IPS-20b (cell line): ENCODE measurements around the gene GSG1L2.

Experiments
- H3K27ac ChIP-seq: one replicate; pipeline ENCODE4 v1.5.1; 2013; ENCODE audit warnings: low read length
- H3K27me3 ChIP-seq: 2 replicates; pipeline ENCODE4 v1.6.1; 2013; ENCODE audit warnings: mild to moderate bottlenecking, low read length, inconsistent platforms; ENCODE audit not compliant: insufficient read depth
- H3K36me3 ChIP-seq: 2 replicates; pipeline ENCODE4 v1.6.1; 2013; ENCODE audit warnings: low read depth, mild to moderate bottlenecking, inconsistent platforms, low read length, moderate library complexity; ENCODE audit not compliant: insufficient read depth
- H3K4me1 ChIP-seq: 2 replicates; pipeline ENCODE4 v1.6.1; 2013; ENCODE audit warnings: mild to moderate bottlenecking, control low read depth, inconsistent platforms, low read length, moderate library complexity; ENCODE audit not compliant: insufficient read depth
- H3K4me3 ChIP-seq: 2 replicates; pipeline ENCODE4 v1.5.1; 2013; ENCODE audit warnings: mild to moderate bottlenecking, low read length, inconsistent platforms
- H3K9ac ChIP-seq: 2 replicates; pipeline ENCODE4 v1.6.1; 2013; ENCODE audit warnings: low read depth, mild to moderate bottlenecking, inconsistent platforms, low read length, moderate library complexity
- H3K9me3 ChIP-seq: 2 replicates; pipeline ENCODE4 v1.6.1; 2013; ENCODE audit warnings: mild to moderate bottlenecking, low read depth, low read length, inconsistent platforms; ENCODE audit not compliant: insufficient read depth

GSG1L2 gene

GRCh38 chr17:9824094-9824493, 2.2 kb upstream of the GSG1L2 start:
- no peak overlapping the region for H3K9ac ChIP-seq
- no peaks in the 10 kb centered on the region for H3K36me3 ChIP-seq
- H3K4me1 ChIP-seq: no peaks in the 10 kb centered on the region
- no peak overlapping the region for H3K27ac ChIP-seq
- H3K9me3 ChIP-seq: no peaks in the 10 kb centered on the region
- no peak overlapping the region for H3K4me3 ChIP-seq
- no peaks in the 10 kb centered on the region for H3K27me3 ChIP-seq

DNA sequence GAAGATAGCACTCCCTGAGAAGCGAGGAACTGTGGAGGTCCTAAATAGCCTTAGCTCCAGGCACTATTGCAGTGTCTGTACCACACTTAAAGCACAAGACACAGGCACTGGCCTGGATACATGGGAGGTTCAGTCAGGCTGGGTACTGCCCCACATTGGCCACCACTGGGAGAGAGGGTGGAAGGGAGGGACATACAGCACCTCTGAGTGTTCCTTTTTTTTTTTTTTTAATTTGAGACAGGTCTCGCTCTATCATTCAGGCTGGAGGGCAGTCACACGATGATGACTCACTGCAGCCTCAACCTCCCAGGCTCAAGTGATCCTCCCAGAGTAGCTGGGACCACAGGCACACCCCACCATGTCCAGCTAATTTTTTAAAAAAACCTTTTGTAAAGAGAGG, 1.4 kb downstream of the GSG1L2 start:
- Histone ChIP-seq H3K9ac (no peak overlapping the region), H3K4me3 (no peak overlapping the region), H3K27ac (no peak overlapping the region), H3K27me3 (no peaks in the 10 kb centered on the region), H3K4me1 (no peaks in the 10 kb centered on the region), H3K9me3 (no peaks in the 10 kb centered on the region), H3K36me3 (no peaks in the 10 kb centered on the region)

DNA sequence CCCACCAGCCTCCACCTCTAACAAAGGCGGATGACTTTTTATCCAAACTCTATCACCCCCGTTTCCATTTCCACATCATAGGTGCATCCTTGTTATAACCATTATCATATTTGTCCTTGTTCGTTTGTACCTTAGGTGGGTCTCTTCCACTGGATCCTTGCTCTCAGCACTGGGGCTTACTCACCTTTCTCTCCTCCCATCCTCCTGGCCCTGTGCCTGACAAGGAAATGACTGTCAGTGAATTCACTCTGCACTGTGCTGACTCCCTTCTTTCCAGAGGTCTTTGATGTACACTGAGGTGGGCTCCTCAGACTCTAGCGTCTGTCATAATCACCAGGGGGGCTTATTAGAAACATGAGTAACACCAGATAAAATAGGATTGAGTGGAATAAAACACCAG, 3.1 kb downstream of the GSG1L2 start:
- Histone ChIP-seq H3K27ac (no peak overlapping the region), H3K9ac (no peak overlapping the region), H3K9me3 (no peaks in the 10 kb centered on the region), H3K4me1 (no peaks in the 10 kb centered on the region), H3K4me3 (no peak overlapping the region), H3K27me3 (no peaks in the 10 kb centered on the region), H3K36me3 (no peaks in the 10 kb centered on the region)

- H3K9ac ChIP-seq: no peak overlapping the region
These were observed 4.8 kb downstream of the GSG1L2 start for GRCh38 chr17:9817086-9817485.

GRCh38 chr17:9816472-9816871, 5.4 kb downstream of the GSG1L2 start:
- no peaks in the 10 kb centered on the region for H3K36me3 ChIP-seq
- no peaks in the 10 kb centered on the region for H3K9me3 ChIP-seq
- H3K27me3 ChIP-seq: no peaks in the 10 kb centered on the region
- no peak overlapping the region for H3K4me3 ChIP-seq
- no peak overlapping the region for H3K9ac ChIP-seq
- no peaks in the 10 kb centered on the region for H3K4me1 ChIP-seq
- H3K27ac ChIP-seq: no peak overlapping the region

More at GRCh38 chr17:9817086-9817485, 4.8 kb downstream of the GSG1L2 start:
- H3K27ac ChIP-seq: no peak overlapping the region
- H3K36me3 ChIP-seq: no peaks in the 10 kb centered on the region
- H3K27me3 ChIP-seq: no peaks in the 10 kb centered on the region
- no peak overlapping the region for H3K4me3 ChIP-seq
- H3K9me3 ChIP-seq: no peaks in the 10 kb centered on the region
- H3K4me1 ChIP-seq: no peaks in the 10 kb centered on the region

DNA sequence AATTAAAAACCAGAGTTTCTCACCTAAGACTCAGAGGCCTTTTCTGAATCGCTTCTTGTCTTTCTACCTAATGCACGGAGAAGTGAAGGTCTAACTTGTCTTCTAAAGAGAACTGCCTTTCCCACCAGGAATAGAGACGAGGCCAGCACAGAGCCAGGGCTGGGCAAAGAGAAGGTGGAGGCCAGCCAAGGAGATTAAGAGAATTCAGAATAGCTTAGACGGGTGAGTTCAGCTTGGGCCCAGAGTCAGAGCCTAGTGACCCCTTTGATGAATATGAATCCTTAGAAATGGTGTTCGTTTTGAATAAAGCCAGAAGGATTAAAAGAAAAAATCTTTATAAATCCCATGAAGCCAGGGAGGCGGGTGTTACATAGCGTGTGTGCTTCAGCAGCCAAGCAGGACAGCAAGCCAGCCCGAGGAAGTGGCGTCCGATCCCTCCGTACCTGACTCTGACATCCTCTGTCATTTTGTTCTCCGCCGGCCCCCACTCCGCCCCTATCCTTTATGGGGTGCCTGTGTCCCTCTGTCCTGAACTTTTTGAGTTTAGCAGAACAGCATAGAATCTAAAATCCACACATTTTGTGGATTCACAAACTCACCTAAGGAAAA, 7.4 kb downstream of the GSG1L2 start:
- no peaks in the 10 kb centered on the region for H3K36me3 ChIP-seq
- no peaks in the 10 kb centered on the region for H3K4me1 ChIP-seq
- H3K27me3 ChIP-seq: no peaks in the 10 kb centered on the region
- H3K9ac ChIP-seq: no peak overlapping the region
- H3K4me3 ChIP-seq: no peak overlapping the region
- H3K9me3 ChIP-seq: no peaks in the 10 kb centered on the region
- no peak overlapping the region for H3K27ac ChIP-seq

- H3K9ac ChIP-seq: no peak overlapping the region
- H3K4me1 ChIP-seq: no peaks in the 10 kb centered on the region
- no peaks in the 10 kb centered on the region for H3K9me3 ChIP-seq
- H3K4me3 ChIP-seq: no peak overlapping the region
- no peak overlapping the region for H3K27ac ChIP-seq
- no peaks in the 10 kb centered on the region for H3K36me3 ChIP-seq
- no peaks in the 10 kb centered on the region for H3K27me3 ChIP-seq
These were observed 8.7 kb downstream of the GSG1L2 start for GRCh38 chr17:9813166-9813565.

- no peaks in the 10 kb centered on the region for H3K27me3 ChIP-seq
- no peak overlapping the region for H3K9ac ChIP-seq
- H3K4me1 ChIP-seq: no peaks in the 10 kb centered on the region
- H3K9me3 ChIP-seq: no peaks in the 10 kb centered on the region
- H3K36me3 ChIP-seq: no peaks in the 10 kb centered on the region
- H3K4me3 ChIP-seq: no peak overlapping the region
- H3K27ac ChIP-seq: no peak overlapping the region
These were observed 10.3 kb downstream of the GSG1L2 start for GRCh38 chr17:9811537-9811936.

DNA sequence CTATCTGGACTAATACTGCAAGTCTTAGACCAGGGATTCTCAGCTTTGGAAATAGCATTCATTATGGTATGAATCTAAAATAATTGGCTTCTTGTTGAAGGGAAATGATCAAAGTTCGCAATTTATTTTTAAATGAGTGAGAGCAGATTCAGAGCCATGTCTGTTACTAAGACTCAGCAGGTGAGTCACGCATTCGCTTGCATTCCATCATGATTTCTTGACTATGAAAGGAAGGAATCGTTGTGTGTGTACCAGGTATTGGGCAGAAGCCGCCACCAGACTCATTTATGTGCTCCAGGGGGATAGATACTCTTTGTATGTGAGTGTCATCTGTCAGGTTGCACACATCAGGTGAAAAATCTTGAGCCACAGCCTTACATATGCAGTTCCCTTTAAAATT, 10.8 kb downstream of the GSG1L2 start:
- no peak overlapping the region for H3K27ac ChIP-seq
- no peaks in the 10 kb centered on the region for H3K27me3 ChIP-seq
- no peaks in the 10 kb centered on the region for H3K9me3 ChIP-seq
- H3K36me3 ChIP-seq: no peaks in the 10 kb centered on the region
- H3K9ac ChIP-seq: no peak overlapping the region
- H3K4me1 ChIP-seq: no peaks in the 10 kb centered on the region
- no peak overlapping the region for H3K4me3 ChIP-seq

DNA sequence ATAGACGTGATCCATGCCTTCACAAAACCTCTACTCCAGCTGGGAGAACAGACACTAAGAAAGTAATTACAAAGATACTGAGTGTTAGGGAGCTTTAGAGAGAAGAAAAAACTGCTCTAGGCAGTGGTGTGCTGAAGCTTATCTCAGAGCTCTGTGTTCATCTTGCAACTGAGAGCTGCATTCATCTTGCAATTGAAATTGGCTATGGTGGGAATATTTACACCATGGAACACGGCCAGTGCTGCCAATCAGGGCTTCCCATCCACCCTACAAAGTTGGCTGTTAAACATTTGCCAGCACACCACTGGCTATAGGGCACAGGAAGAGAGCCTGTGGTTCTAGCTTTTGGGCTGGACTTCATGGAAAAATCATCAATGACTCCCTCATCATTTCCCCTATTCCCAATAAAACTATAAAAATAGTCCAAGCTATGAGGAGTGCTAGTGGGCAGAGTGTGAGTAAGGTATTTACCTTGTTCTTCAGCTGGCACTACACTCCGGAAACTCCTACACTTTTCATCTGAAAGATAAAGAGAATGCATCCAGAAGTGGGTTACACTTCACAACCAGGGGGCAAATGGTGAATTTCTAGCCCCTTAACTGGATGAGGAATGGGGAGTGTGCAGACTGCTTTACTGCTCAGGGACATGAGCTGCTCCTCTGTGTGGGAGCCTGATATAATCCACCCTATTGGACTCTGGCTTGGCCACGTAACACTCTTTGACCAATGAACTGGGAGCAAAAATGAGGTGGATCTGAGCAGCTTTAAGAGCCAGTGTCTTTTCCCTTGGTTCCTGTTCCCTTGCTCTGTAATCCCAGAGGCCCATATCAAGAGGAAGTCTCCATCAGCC, 11.6 kb downstream of the GSG1L2 start:
- Histone ChIP-seq H3K4me3 (no peak overlapping the region), H3K9me3 (no peaks in the 10 kb centered on the region), H3K27me3 (no peaks in the 10 kb centered on the region), H3K27ac (no peak overlapping the region), H3K4me1 (no peaks in the 10 kb centered on the region), H3K9ac (no peak overlapping the region), H3K36me3 (no peaks in the 10 kb centered on the region)

- Histone ChIP-seq H3K4me3 (no peak overlapping the region), H3K9ac (no peak overlapping the region), H3K27me3 (no peaks in the 10 kb centered on the region), H3K4me1 (no peaks in the 10 kb centered on the region), H3K36me3 (no peaks in the 10 kb centered on the region), H3K27ac (no peak overlapping the region), H3K9me3 (no peaks in the 10 kb centered on the region)
These were observed 12.5 kb downstream of the GSG1L2 start for GRCh38 chr17:9809409-9809808.

DNA sequence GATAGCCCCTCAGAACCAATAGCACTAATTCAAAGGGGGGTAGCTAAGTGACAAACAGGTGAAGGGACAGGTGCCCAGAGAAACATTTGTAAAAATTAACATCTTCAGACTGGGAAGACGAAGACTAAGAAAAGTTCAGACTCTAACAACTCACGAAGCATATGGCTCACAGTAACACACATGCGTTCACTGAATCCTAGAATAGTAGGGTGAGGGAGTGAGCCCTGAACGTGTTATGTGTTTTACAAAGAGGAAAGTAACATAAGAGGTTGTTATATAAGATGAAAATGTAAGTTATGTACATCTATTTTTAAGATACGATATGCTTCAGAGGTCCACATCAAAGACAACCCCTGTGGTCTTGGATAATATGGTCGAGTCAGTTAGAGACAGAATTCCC, 15.2 kb downstream of the GSG1L2 start:
- no peaks in the 10 kb centered on the region for H3K36me3 ChIP-seq
- no peak overlapping the region for H3K9ac ChIP-seq
- no peaks in the 10 kb centered on the region for H3K27me3 ChIP-seq
- no peaks in the 10 kb centered on the region for H3K9me3 ChIP-seq
- no peak overlapping the region for H3K4me3 ChIP-seq
- H3K27ac ChIP-seq: no peak overlapping the region
- no peaks in the 10 kb centered on the region for H3K4me1 ChIP-seq
